ENCODE measurements around the gene SLC48A1.
A peak's percentile ranks its signal among the peaks of the same experiment; 100 is the strongest.

SLC48A1 gene

GRCh38 chr12:47779301-47779942, 6.4 kb downstream of the SLC48A1 start:
- Histone ChIP-seq H3K4me3 (ENCODE audit: low read length) (no peak overlapping the region), H3K4me1 (ENCODE audit: low read length) (peaks cover 14% of the 10 kb centered on the region), H3K9me3 (ENCODE audit: insufficient read depth, low read length) (no peaks in the 10 kb centered on the region), H3K27ac (ENCODE audit: low read length) (no peak overlapping the region), H2AFZ (ENCODE audit: low read depth, low read length) (no peak overlapping the region), H3K36me3 (replicated peaks; ENCODE audit: low read depth, low read length) (peaks cover 10% of the 10 kb centered on the region), H3K9ac (ENCODE audit: low read length) (no peak overlapping the region), H3K4me2 (ENCODE audit: low read length) (no peak overlapping the region), H4K20me1 (ENCODE audit: insufficient read depth, low read length) (0 out of 2 replicates have a peak, but pooled peaks cover 3% of the 10 kb centered on the region), H3K79me2 (ENCODE audit: low read length) (peaks cover 6% of the 10 kb centered on the region), H3K27me3 (ENCODE audit: low read depth, low read length) (no peaks in the 10 kb centered on the region)
- no peak for TF ChIP-seq EZH2phosphoT487 (IDR thresholded peaks at IDR 0.05; ENCODE audit: low read depth)
- TF ChIP-seq CTCF (IDR thresholded peaks at IDR 0.05; ENCODE audit: low read depth, low read length) = peak; percentile 95

- Histone ChIP-seq H3K27ac (ENCODE audit: low read length) (no peak overlapping the region), H3K79me2 (ENCODE audit: low read length) (peaks cover 3% of the 10 kb centered on the region), H3K9me3 (ENCODE audit: insufficient read depth, low read length) (no peaks in the 10 kb centered on the region), H3K36me3 (replicated peaks; ENCODE audit: low read depth, low read length) (peaks cover 16% of the 10 kb centered on the region), H2AFZ (ENCODE audit: low read depth, low read length) (no peak overlapping the region), H3K9ac (ENCODE audit: low read length) (no peak overlapping the region), H3K4me1 (ENCODE audit: low read length) (peaks cover 8% of the 10 kb centered on the region), H3K4me3 (ENCODE audit: low read length) (no peak overlapping the region), H3K27me3 (ENCODE audit: low read depth, low read length) (no peaks in the 10 kb centered on the region), H3K4me2 (ENCODE audit: low read length) (no peak overlapping the region), H4K20me1 (ENCODE audit: insufficient read depth, low read length) (0 out of 2 replicates have a peak, but pooled peaks cover 3% of the 10 kb centered on the region)
- no peak for TF ChIP-seq EZH2phosphoT487 (IDR thresholded peaks at IDR 0.05; ENCODE audit: low read depth)
- TF ChIP-seq CTCF (IDR thresholded peaks at IDR 0.05; ENCODE audit: low read depth, low read length) = no peak
Observed at GRCh38 chr12:47779943-47780504, 7.0 kb downstream of the SLC48A1 start.

GRCh38 chr12:47781479-47782371, 8.7 kb downstream of the SLC48A1 start:
- H3K9me3 ChIP-seq (ENCODE audit: insufficient read depth, low read length) = no peaks in the 10 kb centered on the region
- no peak overlapping the region for H3K4me3 ChIP-seq (ENCODE audit: low read length)
- no peak overlapping the region for H3K9ac ChIP-seq (ENCODE audit: low read length)
- no peak for TF ChIP-seq EZH2phosphoT487 (IDR thresholded peaks at IDR 0.05; ENCODE audit: low read depth)
- H4K20me1 ChIP-seq (ENCODE audit: insufficient read depth, low read length) = no peaks in the 10 kb centered on the region
- no peak overlapping the region for H3K27ac ChIP-seq (ENCODE audit: low read length)
- H3K36me3 ChIP-seq (replicated peaks; ENCODE audit: low read depth, low read length) = peaks cover 27% of the 10 kb centered on the region
- no peaks in the 10 kb centered on the region for H3K4me1 ChIP-seq (ENCODE audit: low read length)
- no peaks in the 10 kb centered on the region for H3K27me3 ChIP-seq (ENCODE audit: low read depth, low read length)
- H3K4me2 ChIP-seq (ENCODE audit: low read length) = no peak overlapping the region
- no peak overlapping the region for H2AFZ ChIP-seq (ENCODE audit: low read depth, low read length)
- H3K79me2 ChIP-seq (ENCODE audit: low read length) = no peaks in the 10 kb centered on the region

- no peaks in the 10 kb centered on the region for H4K20me1 ChIP-seq (ENCODE audit: insufficient read depth, low read length)
- no peaks in the 10 kb centered on the region for H3K9me3 ChIP-seq (ENCODE audit: insufficient read depth, low read length)
- no peak overlapping the region for H2AFZ ChIP-seq (ENCODE audit: low read depth, low read length)
- H3K36me3 ChIP-seq (replicated peaks; ENCODE audit: low read depth, low read length) = peaks cover 32% of the 10 kb centered on the region
- H3K4me1 ChIP-seq (ENCODE audit: low read length) = no peaks in the 10 kb centered on the region
- TF ChIP-seq EZH2phosphoT487 (IDR thresholded peaks at IDR 0.05; ENCODE audit: low read depth) (no peak), CTCF (IDR thresholded peaks at IDR 0.05; ENCODE audit: low read depth, low read length) (no peak)
- H3K79me2 ChIP-seq (ENCODE audit: low read length) = no peaks in the 10 kb centered on the region
- H3K4me2 ChIP-seq (ENCODE audit: low read length) = no peak overlapping the region
- H3K27me3 ChIP-seq (ENCODE audit: low read depth, low read length) = no peaks in the 10 kb centered on the region
- no peak overlapping the region for H3K27ac ChIP-seq (ENCODE audit: low read length)
- no peak overlapping the region for H3K9ac ChIP-seq (ENCODE audit: low read length)
- no peak overlapping the region for H3K4me3 ChIP-seq (ENCODE audit: low read length)
Observed at GRCh38 chr12:47782372-47782770, 9.3 kb downstream of the SLC48A1 start.
